Iris pigment epithelial cell (primary cell): ENCODE results near the gene CPZ.
A peak's percentile ranks its signal among the peaks of the same experiment; 100 is the strongest.

ENCODE experiments used
- DNase-seq: peaks from one replicate; pipeline ENCODE4 v3.0.0-alpha.2; 2011; ENCODE audit warnings: low read depth

Gene CPZ

DNA sequence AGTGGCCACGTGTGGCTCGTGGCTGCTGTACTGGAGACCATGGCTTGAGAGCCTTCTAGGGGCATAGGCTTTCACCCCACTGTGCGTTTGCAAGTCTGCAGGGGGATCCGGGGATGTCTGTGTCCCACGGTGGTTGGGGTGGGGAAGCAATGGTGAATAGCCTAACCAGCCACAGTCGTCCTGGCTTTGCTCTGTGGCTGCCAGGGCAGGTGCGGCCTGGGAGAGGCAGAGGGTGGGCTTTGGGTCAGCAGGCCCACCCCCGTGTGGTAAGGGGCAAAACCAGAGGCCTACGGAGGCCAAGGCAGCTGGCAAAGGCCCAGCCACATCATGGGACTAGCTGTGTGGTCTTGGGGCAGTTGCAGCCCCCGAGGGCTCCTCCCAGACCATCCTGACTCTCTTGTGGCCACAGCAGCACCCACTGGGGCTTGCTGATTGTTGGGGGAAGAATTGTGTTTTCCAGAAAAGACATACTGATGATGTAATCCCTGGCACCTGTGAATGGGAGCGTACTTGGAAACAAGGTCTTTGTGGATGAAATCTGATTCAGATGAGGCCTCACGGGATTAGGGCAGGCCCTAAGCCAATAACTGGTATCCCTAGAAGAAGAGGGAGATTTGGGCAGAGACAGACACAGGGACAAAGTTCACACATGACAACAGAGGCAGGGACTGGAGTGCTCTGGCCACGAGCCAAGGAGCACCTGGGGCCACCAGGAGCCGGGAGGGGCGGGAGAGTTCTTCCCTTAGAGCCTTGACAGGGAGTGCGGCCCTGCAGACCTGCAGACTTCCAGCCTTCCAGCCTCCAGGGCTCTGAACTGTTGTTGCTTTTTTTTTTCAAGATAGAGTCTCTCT lies 2.9 kb downstream of the CPZ start:
- DNase-seq = peak; percentile 13

DNA sequence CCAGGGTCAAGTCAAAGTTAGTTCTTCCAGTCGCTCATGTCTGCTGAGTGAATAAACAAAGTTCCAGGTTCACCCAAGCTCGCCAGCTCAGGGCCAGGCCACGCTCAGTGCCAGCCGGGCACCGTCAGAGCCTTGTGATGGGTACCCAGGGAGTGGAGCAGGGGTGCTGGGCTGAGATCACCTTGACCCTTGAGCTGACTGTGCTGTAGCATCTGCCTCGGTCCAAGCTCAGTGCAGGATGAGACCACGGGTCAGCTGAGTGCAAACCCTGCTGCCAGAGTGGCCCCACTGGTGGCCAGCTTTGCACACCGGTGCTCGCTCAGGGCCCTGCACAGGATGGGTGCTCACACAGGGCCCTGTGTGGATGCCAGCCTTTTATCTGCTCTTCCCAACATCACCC lies 4.3 kb downstream of the CPZ start:
- DNase-seq = no peak

- no peak for DNase-seq
Observed at GRCh38 chr4:8597319-8597718, 4.8 kb downstream of the CPZ start.

DNA sequence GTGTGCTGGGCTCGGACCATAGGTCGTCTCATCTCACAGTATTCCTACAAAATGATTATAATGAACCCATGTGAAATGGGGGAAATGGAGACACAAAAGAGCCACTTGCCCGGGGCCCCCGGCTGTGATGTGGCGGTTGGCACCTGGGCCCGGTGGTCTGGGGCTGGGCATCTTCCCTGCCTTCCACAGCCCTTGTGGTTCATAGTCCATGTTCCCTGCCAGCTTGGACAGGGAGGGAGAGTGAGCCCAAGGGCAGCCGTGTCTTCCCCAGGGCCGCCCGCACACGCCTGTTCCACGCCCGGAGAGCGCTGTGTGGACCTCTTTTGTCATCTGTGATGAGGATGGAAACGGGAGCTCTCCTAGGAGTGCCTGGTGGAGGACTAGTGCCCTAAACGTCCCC lies 5.2 kb downstream of the CPZ start:
- DNase-seq = no peak

- DNase-seq = no peak
Observed at GRCh38 chr4:8598391-8599090, 6.0 kb downstream of the CPZ start.

DNA sequence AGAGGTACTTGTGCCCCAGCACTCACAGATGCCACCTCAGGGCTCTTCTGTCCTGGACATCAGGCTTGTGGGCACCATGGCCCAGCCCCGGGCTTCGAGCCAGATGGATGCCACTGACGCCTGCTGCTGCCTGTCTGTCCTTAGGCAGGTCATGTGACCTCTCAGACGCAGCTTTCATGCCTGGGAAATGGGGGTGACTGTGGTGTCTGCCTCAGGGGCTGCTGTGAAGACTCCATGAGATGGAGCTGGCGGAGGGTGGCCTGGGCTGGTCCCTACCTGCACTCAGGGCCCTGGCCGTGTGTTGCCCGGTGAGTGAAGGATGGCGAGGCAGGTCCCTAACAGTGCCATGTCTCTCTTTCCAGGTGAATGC lies 6.5 kb downstream of the CPZ start:
- DNase-seq = no peak

DNA sequence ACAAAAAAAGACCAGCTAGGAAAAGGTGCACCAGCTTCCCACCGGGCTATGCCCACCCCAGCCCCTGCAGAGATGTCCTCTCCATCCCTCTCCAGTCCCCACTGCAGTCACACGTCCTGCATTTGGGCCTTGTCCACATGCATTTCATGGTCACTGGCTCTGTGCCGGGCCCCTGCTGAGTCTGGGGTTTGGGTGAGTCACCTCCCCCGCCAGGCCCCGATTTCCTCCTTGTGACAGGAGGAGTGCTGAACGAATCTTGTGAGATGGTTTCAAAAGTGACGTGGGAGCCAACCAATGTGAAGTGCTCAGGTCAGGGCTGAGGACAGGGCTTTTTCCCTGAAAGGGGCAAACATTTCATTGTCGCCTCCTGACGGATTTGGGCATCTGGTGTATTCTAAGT lies 7.1 kb downstream of the CPZ start:
- peak; percentile 90 for DNase-seq

DNA sequence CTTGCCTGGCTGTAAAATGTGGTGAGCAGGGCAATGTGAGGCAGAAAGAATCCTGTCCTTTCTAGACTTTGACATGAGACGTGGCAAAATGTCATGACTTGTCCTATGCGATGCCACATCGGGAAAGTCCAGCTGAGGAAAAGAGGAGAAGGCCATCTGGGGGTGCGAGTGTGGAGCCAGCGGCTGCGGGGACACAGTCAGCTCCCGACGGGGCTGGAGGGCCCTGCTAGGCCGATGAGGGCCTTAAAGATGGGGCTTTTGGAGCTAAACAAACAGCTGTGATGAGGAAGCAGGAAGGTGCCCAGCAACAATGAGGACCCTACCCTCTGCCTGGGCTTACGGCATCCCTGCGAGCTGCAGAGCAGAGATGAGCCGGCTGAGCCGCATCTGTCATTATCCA lies 7.7 kb downstream of the CPZ start:
- no peak for DNase-seq

DNA sequence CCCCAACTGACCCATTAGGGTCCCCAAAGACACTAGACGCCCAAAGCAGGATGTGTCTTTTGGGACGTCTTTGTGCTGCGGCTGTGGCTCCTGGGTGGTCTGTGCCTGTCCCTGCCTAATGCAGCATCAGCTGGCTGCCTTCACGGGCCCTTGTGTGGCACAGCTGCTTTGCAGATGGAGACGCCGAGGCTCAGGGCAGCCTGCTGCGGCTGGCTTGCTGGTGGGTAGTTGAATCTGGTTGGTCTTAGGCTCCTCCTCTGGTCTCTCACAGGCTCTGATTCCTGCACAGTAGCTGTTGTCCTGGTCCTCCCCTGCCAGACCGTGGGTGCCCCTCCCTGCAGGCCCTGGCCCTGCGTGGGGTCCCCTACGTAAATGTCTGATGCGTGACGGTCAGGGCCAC lies 8.1 kb downstream of the CPZ start:
- no peak for DNase-seq

DNA sequence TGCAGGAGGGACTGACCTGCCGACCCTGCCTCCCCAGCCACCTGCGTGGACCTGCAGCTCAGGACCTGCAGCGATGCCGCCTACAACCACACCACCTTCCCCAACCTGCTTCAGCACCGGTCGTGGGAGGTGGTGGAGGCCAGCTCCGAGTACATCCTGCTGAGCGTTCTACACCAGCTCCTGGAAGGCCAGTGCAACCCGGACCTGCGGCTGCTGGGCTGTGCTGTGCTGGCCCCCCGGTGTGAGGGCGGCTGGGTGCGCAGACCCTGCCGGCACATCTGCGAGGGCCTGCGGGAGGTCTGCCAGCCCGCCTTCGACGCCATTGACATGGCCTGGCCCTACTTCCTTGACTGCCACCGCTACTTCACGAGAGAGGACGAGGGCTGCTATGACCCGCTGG lies 8.5 kb downstream of the CPZ start:
- no peak for DNase-seq

DNA sequence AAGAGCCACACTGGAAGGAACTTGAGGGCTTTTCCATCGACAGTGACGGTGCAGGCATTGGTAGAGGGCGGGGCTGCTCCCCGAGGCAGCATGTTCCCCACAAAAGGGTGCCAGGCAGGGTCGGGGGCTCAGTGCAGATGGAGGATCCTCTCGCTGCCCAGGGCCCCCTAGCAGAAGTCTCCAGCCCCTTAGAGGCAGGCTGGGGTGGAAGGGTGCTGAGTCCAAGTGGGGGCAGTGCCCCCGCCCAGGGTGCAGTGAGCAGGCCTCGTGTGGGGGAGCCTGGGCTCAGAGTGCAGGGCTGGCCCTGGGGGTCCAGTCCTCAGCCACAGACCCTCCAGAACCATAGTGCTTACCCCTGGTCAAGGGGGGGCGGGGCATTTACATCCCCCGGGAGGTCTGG lies 9.0 kb downstream of the CPZ start:
- no peak for DNase-seq

GRCh38 chr4:8602686-8603430 lies 10.3 kb downstream of the CPZ start:
- DNase-seq = no peak

- DNase-seq = no peak
Observed at GRCh38 chr4:8603931-8604330, 11.4 kb downstream of the CPZ start.

DNA sequence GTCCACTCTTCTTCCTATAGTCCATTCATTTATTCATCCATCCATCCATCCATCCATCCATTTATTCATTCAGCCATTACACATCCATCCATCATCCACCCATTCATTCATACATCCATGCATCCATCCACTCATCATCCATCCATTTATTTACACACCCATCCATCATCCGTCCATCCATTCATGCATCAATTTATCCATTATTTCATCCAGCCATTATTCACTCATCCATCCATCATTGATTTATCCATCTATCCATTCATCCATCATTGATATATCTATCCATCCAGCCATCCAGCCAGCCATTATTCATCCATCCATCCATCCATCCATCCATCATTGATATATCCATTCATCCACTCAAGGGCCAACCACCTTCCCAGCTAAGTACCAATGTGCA lies 12.7 kb downstream of the CPZ start:
- DNase-seq = no peak

DNA sequence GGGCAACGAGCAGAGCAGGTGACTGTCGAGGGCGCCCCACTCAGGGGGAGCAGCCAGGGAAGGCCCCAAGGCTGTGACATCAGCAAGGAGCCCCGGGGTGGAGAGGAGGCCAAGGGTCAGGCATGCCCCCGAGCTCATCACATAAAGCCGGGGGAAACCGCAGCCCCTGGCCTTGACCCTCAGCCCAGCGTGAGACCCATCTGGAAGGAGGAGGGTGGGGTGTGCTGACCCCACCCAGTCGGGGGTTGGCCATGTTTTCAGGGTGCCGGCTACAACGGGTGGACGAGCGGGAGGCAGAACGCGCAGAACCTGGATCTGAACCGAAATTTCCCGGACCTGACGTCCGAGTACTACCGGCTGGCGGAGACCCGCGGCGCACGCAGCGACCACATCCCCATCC lies 13.9 kb downstream of the CPZ start:
- no peak for DNase-seq

DNA sequence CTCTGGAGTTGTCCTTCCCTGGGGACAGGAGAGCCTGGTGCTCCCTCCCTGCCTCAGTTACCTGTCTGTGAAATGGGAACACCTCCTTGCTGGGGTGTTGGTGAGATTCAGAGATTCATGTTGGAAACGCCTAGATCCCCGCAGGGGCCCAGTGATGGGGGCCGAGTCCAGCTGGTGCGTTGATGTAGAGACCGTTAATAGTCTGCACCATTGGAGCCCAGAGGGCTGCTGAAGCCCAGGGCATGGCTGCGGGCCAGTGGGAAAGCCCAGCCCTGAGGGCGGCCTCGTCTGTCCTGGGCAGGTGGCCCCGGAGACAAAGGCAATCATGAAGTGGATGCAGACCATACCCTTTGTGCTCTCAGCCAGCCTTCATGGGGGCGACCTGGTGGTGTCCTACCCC lies 14.4 kb downstream of the CPZ start:
- no peak for DNase-seq

DNA sequence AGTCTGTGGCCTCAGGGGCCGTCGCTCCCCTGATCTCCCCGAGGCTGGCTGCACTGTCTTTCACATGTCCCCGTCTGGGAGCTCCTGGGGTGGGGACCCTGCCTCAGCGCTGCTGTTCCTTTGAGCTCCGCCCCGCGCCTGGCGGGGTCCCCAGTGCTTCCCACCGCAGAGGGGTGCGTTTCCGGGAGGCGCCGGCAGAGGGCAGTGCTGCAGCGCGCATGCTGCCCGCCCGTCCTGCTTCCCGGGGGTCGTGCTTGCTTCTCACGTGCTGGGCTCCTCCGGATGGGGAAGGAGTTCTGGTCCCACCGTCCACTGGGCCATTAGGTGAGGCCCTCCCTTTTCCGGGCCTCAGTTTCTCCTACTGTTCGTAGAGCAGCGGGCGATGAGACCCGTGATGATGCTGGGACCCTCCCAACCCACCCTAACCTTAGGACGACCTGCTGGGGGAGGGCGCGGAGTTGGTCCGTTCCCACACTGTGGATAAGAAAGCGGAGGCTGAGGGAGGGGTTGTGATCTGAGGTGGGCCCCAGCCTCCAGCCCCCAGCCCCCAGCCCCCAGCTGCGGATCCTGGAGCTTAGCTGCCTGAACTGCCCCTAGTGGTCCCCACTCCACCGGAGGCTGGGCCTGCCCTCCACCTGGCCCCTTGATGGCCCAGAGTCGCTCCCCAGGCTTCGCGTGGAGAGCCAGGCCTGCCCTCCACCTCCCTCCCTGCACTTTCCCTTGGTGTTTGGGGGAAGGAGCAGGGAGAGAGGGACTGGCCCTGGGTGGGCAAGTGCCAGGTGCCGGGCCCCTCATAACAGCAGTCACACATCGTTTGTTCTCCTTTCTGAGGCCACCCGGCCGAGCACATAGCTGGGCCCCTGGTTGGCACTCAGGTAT lies 15.3 kb downstream of the CPZ start:
- no peak for DNase-seq

- no peak for DNase-seq
Observed at GRCh38 chr4:8608714-8609391, 16.3 kb downstream of the CPZ start.

GRCh38 chr4:8609406-8609805 lies 16.8 kb downstream of the CPZ start:
- no peak for DNase-seq

DNA sequence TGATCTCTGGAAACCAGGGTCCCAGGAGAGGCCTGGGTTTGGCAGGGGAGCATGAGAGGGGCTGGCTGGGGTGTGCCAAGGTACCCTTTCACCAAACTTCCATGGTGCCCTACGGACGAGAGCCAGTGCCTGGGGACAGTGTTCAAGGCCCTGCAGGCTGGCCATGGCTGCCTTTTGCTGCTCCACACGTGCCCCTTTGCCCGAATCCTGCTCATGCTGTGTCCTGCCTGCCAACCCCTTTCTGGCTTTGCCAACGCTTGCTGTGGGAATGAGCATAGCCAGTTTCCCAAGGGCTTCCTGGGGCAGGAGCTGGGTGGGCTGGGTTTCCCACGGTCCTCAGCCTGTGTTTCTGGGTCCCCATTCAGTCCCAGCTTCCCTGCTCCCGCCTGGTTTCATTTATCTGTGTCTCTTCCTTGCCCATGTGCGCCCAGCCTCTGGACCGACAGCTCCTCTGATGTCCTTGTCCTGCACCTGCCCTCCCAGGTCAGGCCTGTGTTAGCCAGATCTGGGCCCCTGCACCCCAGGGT lies 17.3 kb downstream of the CPZ start:
- DNase-seq = no peak
